Progenitor cell of endocrine pancreas (in vitro differentiated cells): ENCODE measurements around the gene HES3. TPM values are rescaled to one million over a fixed set of nuclear protein-coding genes. Genes with fewer than 3 reads are reported as not detected.

Source experiments
- DNase-seq: peaks from one replicate; pipeline ENCODE4 v3.0.0; 2021; ENCODE audit warnings: low spot score; ENCODE audit not compliant: unreplicated experiment
- H3K27ac Mint-ChIP-seq: 2 replicates; pipeline ENCODE4 v1.8.0; 2021; ENCODE audit warnings: mild to moderate bottlenecking, moderate library complexity, mixed read lengths
- H3K27me3 Mint-ChIP-seq: 2 replicates; pipeline ENCODE4 v1.8.0; 2021; ENCODE audit warnings: mixed read lengths
- H3K36me3 Mint-ChIP-seq: 2 replicates; pipeline ENCODE4 v1.8.0; 2022; ENCODE audit warnings: mixed read lengths; ENCODE audit not compliant: insufficient read depth
- H3K4me1 Mint-ChIP-seq: 2 replicates; pipeline ENCODE4 v1.8.0; 2021; ENCODE audit warnings: low read depth, mixed read lengths
- H3K4me3 Mint-ChIP-seq: 2 replicates; pipeline ENCODE4 v1.8.0; 2021; ENCODE audit warnings: low read depth, mild to moderate bottlenecking, moderate library complexity, mixed read lengths
- H3K9me3 Mint-ChIP-seq: 2 replicates; pipeline ENCODE4 v1.8.0; 2021; ENCODE audit warnings: low read depth, mixed read lengths
- CTCF ChIP-seq: fragments of 200-600 bp; sonication (generic); IDR thresholded peaks from one replicate; pipeline ENCODE4 v1.5.0; 2021; ENCODE audit warnings: antibody characterized with exemption, mild to moderate bottlenecking; ENCODE audit not compliant: unreplicated experiment
- total RNA-seq: library from RNA; stranded (reverse); gene quantifications from 2 replicates; pipeline ENCODE4 v1.2.1, GENCODE V29; 2021

The HES3 gene
- total RNA-seq, 1 donor from 2014 or later: not detected

DNA sequence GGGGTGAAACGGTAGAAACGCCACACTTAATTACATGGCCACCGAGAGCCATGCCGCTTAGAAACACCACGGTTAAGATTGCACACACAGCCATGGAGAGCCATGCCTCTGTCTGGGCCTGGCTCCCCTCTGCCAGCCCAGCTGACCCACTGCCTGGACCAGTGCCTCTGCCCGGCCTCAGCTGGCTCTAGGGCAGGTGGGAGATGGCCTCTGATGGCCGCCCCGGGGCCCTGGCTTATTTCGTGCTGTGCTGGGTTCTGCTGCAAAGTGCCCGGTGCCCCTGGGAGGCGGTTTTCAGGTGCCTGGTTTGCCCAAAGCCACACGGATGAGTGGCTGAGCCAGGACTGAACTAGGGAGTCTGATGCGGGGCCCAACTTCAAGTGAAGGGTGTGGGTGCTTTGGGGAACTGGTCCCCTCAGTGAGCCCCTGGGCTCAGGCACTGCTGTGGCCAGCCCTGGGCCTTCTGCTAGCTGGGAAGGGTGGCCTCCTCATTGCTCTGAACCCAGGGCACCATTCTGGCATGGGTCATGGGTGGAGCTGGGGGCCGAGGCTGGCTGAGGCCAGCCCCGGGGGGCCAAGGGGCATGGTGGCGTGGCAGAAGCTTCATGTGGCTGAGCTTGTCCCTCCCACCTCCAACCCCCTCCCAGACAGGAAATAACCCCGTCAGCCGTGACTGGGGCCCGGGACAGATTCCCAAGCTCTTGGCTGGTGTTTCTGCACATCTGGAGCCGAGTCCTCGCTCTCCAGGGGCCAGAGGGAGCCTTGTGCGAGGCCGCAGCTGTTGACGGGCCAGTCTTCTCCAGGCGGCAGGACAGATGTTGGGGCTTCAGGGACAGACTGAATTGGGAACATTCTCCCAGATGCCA, 18.8 kb downstream of the HES3 start:
- Mint-ChIP-seq H3K4me3 (no peak overlapping the region), H3K36me3 (peaks cover 2% of the 10 kb centered on the region), H3K9me3 (no peaks in the 10 kb centered on the region), H3K4me1 (peaks cover 1% of the 10 kb centered on the region), H3K27me3 (peaks cover 32% of the 10 kb centered on the region), H3K27ac (no peak overlapping the region)
- TF ChIP-seq CTCF: no peak
- no peak for DNase-seq

GRCh38 chr1:6263716-6264115, 19.7 kb downstream of the HES3 start:
- Mint-ChIP-seq H3K36me3 (peaks cover 2% of the 10 kb centered on the region), H3K4me1 (peaks cover 1% of the 10 kb centered on the region), H3K4me3 (no peak overlapping the region), H3K27me3 (peaks cover 32% of the 10 kb centered on the region), H3K9me3 (no peaks in the 10 kb centered on the region), H3K27ac (no peak overlapping the region)
- no peak for DNase-seq
- no peak for TF ChIP-seq CTCF

DNA sequence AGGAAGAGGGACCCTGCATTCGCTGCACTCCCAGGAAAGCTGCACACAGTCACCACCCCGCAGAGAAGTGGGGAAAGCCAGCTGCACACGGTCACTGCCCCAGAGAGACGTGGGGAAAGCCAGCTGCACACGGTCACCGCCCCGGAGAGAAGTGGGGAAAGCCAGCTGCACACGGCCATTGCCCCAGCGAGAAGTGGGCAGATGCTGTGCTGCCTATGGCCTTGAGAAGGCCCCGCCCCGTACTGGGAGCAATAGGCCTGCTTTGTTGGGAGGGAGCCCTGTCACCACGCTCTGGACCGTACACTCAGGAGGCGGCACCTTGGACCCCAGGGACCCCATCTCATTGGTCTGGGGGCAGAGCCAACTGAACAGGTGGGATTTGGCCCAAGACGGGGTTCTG, 21.2 kb downstream of the HES3 start:
- no peak for TF ChIP-seq CTCF
- Mint-ChIP-seq H3K36me3 (peaks cover 2% of the 10 kb centered on the region), H3K4me3 (no peak overlapping the region), H3K27ac (no peak overlapping the region), H3K4me1 (peaks cover 6% of the 10 kb centered on the region), H3K27me3 (peaks cover 21% of the 10 kb centered on the region), H3K9me3 (no peaks in the 10 kb centered on the region)
- DNase-seq: no peak

GRCh38 chr1:6266641-6267040, 22.7 kb downstream of the HES3 start:
- Mint-ChIP-seq H3K27ac (no peak overlapping the region), H3K4me1 (peaks cover 18% of the 10 kb centered on the region), H3K27me3 (peaks cover 20% of the 10 kb centered on the region), H3K4me3 (no peak overlapping the region), H3K36me3 (peaks cover 2% of the 10 kb centered on the region), H3K9me3 (no peaks in the 10 kb centered on the region)
- no peak for DNase-seq
- no peak for TF ChIP-seq CTCF

DNA sequence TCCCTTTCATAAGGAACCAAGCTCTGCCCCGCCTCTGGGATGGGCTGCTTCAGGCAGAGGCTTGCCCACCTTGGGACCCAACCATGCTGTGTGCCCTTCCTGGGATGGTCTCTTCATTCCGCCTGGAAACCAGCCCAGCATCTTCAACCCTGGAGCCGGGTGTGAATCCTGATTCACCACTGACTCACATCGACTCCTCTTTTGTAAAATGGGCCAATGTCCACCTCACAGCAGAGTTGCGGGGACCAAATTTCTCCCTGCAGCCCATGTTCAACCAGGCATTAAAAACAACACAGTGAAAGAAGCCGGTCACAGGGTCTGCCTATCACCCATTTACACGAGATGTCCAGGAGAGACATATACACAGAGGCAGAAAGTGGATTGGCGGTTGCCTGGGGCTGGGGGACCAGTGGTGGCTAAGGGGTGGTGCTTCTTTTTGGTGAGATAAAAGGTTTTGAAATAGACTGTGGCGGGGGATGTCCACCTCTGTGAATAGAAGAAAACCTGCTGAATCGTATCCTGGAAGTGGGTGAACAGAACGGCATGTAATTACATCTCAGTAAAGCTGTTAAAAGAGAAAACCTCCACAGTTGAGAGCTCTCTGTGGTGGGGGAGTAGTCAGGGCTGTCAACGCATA, 23.8 kb downstream of the HES3 start:
- TF ChIP-seq CTCF: no peak
- peaks cover 10% of the 10 kb centered on the region for H3K27me3 Mint-ChIP-seq
- peaks cover 17% of the 10 kb centered on the region for H3K4me1 Mint-ChIP-seq
- no peak overlapping the region for H3K27ac Mint-ChIP-seq
- no peaks in the 10 kb centered on the region for H3K9me3 Mint-ChIP-seq
- DNase-seq: no peak
- H3K4me3 Mint-ChIP-seq: no peak overlapping the region
- H3K36me3 Mint-ChIP-seq: peaks cover 2% of the 10 kb centered on the region
